HepG2 (cell line): Measurements from ENCODE around the gene RALY. TPM values are rescaled to one million over a fixed set of nuclear protein-coding genes. Genes with fewer than 3 reads are reported as not detected.

Source experiments
- AKAP8 ChIP-seq: sonication (generic); formaldehyde crosslinking; IDR thresholded peaks from 2 replicates; pipeline ENCODE4 v1.5.1; 2020; ENCODE audit warnings: mild to moderate bottlenecking, missing genetic modification reagents
- HNF1A ChIP-seq, 2 experiments: sonication (generic) in 1 of 2; formaldehyde crosslinking in 1 of 2; IDR thresholded peaks; 2 replicates each; pipeline versions ENCODE4 v1.4.0 to v1.6.1; 2016 to 2020; ENCODE audit warnings: borderline replicate concordance in 1 of 2, low read depth in 1 of 2, mild to moderate bottlenecking in 1 of 2, missing genetic modification reagents in 1 of 2
- KLF12 ChIP-seq: sonication (generic); formaldehyde crosslinking; IDR thresholded peaks from 2 replicates; pipeline ENCODE4 v1.4.0; 2020; ENCODE audit warnings: missing genetic modification reagents, borderline replicate concordance
- MED1 ChIP-seq: sonication (generic); formaldehyde crosslinking; IDR thresholded peaks from 2 replicates; pipeline ENCODE4 v1.4.0; 2020; ENCODE audit warnings: missing genetic modification reagents
- NFRKB ChIP-seq: fragments of 450-650 bp; IDR thresholded peaks from 2 replicates; pipeline ENCODE4 v1.6.1; 2017
- NKX3-1 ChIP-seq: sonication (generic); formaldehyde crosslinking; IDR thresholded peaks from 2 replicates; pipeline ENCODE4 v1.5.0; 2020; ENCODE audit warnings: missing genetic modification reagents
- NR0B2 ChIP-seq: sonication (generic); formaldehyde crosslinking; IDR thresholded peaks from 2 replicates; pipeline ENCODE4 v1.4.0; 2020; ENCODE audit warnings: mild to moderate bottlenecking, missing genetic modification reagents
- SKIL ChIP-seq: sonication (generic); formaldehyde crosslinking; IDR thresholded peaks from 2 replicates; pipeline ENCODE4 v1.8.0; 2022; ENCODE audit warnings: missing genetic modification reagents, mild to moderate bottlenecking, moderate library complexity, borderline replicate concordance
- SSRP1 ChIP-seq: IDR thresholded peaks from 2 replicates; pipeline ENCODE4 v1.6.1; 2016; ENCODE audit warnings: control low read depth
- ZNF101 ChIP-seq: sonication (generic); formaldehyde crosslinking; IDR thresholded peaks from 2 replicates; pipeline ENCODE4 v1.4.0; 2020; ENCODE audit warnings: mild to moderate bottlenecking, low read depth, missing genetic modification reagents, borderline replicate concordance
- ZNF430 ChIP-seq: sonication (generic); formaldehyde crosslinking; IDR thresholded peaks from 2 replicates; pipeline ENCODE4 v1.9.0; 2021; ENCODE audit warnings: mild to moderate bottlenecking, missing genetic modification reagents
- ZNF441 ChIP-seq: sonication (generic); formaldehyde crosslinking; IDR thresholded peaks from 2 replicates; pipeline ENCODE4 v1.7.0; 2021; ENCODE audit warnings: missing genetic modification reagents, borderline replicate concordance
- ZNF496 ChIP-seq: sonication (generic); formaldehyde crosslinking; IDR thresholded peaks from 2 replicates; pipeline ENCODE4 v1.8.1; 2023; ENCODE audit warnings: mild to moderate bottlenecking, moderate library complexity, missing genetic modification reagents; ENCODE audit not compliant: insufficient replicate concordance
- ZNF776 ChIP-seq: sonication (generic); formaldehyde crosslinking; IDR thresholded peaks from 2 replicates; pipeline ENCODE4 v1.4.0; 2020; ENCODE audit warnings: mild to moderate bottlenecking, missing genetic modification reagents
- polyA plus RNA-seq, 8 experiments: library from polyadenylated mRNA; depleted of rRNA in 3 of 8; stranded (reverse) in 7 of 8; unstranded in 1 of 8; fragments of >200 nt; fragmentation: Illumina TruSeq in 4 of 8; extraction: Trizol in 4 of 8; gene quantifications; 2 replicates each; pipeline versions ENCODE4 v1.2.1 to v1.2.3, GENCODE V29; 2011 to 2016; ENCODE audit warnings: low read depth in 4 of 8, missing spikeins in 1 of 8, mixed read lengths in 1 of 8; ENCODE audit not compliant: insufficient read depth in 1 of 8
- total RNA-seq, 5 experiments: library from RNA; depleted of rRNA; stranded (reverse); fragments of >200 nt; fragmentation: Illumina TruSeq; extraction: Trizol; gene quantifications; 2 replicates each; pipeline ENCODE4 v1.2.3, GENCODE V29; 2016; ENCODE audit warnings: low read depth in 1 of 5
- TF ChIP-seq, protein P1 (sequence below): sonication (generic); formaldehyde crosslinking; IDR thresholded peaks from 2 replicates; pipeline ENCODE4 v1.5.1; 2020; ENCODE audit warnings: mild to moderate bottlenecking, missing genetic modification reagents, borderline replicate concordance

RALY gene
- total and polyA plus RNA-seq, 2 of the 13 experiments (the other 11 are each of a cell fraction or from before 2014, with no cell fraction given): 178 to 186 TPM

GRCh38 chr20:33995053-33995831 lies 1.5 kb downstream of the RALY start (continued):
- TF ChIP-seq AKAP8 (CRISPR knock-in tag) (no peak), ZNF776 (CRISPR knock-in tag) (no peak), NFRKB (no peak), ZNF496 (CRISPR knock-in tag) (no peak), ZNF441 (CRISPR knock-in tag) (no peak), SSRP1 (CRISPR knock-in tag) (peak; percentile 71; the same call in 1 of the 2 replicates), ZNF430 (CRISPR knock-in tag) (0 out of 2 replicates have a peak, but pooled peaks have one; percentile 28), NR0B2 (CRISPR knock-in tag) (no peak), MED1 (CRISPR knock-in tag) (peak; percentile 5; the same call in 1 of the 2 replicates), KLF12 (CRISPR knock-in tag) (peak; percentile 28; the same call in 1 of the 2 replicates), NKX3-1 (CRISPR knock-in tag) (no peak), HNF1A (IDR thresholded peaks at IDR 0.05; ENCODE audit: low read depth) (no peak), HNF1A (CRISPR knock-in tag; IDR thresholded peaks at IDR 0.05; ENCODE audit: borderline replicate concordance) (0 out of 2 replicates have a peak, but pooled peaks have one; percentile 21), ZNF101 (no peak), SKIL (no peak)
- TF ChIP-seq, protein P1, sequence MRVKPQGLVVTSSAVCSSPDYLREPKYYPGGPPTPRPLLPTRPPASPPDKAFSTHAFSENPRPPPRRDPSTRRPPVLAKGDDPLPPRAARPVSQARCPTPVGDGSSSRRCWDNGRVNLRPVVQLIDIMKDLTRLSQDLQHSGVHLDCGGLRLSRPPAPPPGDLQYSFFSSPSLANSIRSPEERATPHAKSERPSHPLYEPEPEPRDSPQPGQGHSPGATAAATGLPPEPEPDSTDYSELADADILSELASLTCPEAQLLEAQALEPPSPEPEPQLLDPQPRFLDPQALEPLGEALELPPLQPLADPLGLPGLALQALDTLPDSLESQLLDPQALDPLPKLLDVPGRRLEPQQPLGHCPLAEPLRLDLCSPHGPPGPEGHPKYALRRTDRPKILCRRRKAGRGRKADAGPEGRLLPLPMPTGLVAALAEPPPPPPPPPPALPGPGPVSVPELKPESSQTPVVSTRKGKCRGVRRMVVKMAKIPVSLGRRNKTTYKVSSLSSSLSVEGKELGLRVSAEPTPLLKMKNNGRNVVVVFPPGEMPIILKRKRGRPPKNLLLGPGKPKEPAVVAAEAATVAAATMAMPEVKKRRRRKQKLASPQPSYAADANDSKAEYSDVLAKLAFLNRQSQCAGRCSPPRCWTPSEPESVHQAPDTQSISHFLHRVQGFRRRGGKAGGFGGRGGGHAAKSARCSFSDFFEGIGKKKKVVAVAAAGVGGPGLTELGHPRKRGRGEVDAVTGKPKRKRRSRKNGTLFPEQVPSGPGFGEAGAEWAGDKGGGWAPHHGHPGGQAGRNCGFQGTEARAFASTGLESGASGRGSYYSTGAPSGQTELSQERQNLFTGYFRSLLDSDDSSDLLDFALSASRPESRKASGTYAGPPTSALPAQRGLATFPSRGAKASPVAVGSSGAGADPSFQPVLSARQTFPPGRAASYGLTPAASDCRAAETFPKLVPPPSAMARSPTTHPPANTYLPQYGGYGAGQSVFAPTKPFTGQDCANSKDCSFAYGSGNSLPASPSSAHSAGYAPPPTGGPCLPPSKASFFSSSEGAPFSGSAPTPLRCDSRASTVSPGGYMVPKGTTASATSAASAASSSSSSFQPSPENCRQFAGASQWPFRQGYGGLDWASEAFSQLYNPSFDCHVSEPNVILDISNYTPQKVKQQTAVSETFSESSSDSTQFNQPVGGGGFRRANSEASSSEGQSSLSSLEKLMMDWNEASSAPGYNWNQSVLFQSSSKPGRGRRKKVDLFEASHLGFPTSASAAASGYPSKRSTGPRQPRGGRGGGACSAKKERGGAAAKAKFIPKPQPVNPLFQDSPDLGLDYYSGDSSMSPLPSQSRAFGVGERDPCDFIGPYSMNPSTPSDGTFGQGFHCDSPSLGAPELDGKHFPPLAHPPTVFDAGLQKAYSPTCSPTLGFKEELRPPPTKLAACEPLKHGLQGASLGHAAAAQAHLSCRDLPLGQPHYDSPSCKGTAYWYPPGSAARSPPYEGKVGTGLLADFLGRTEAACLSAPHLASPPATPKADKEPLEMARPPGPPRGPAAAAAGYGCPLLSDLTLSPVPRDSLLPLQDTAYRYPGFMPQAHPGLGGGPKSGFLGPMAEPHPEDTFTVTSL: no peak
